GM21515 (cell line): ENCODE measurements around the gene UGT2B17.

ENCODE experiments used
- ATAC-seq: cut with Tn5 transposase; IDR thresholded peaks from one replicate; pipeline ENCODE4 v1.9.1; 2021; ENCODE audit not compliant: unreplicated experiment

UGT2B17 gene

GRCh38 chr4:68490826-68491457 is 85.2 kb downstream of the UGT2B17 start:
- no peak for ATAC-seq

DNA sequence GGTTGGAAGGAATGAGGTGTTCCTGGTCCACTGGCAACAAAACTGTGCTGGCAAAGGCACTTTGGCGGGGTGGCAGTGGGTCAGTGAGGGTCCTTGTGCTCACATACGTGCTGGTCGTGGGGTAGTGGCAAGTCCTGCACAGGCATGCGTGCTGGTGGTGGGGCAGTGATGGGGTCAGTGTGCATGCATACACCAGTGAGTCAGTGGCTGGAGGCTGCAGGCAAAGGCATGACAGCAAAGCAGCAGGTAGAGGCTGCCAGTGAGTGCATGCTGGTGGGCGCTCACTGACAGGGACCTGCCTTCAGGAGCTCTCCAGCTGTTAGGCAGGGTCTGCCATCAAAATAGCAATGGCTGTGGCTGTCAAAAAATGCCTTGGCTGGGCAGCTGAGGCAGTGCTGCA is 86.8 kb downstream of the UGT2B17 start:
- ATAC-seq = no peak
